ENCODE results near the gene VAMP7. TPM values are rescaled to one million over a fixed set of nuclear protein-coding genes. Genes with fewer than 3 reads are reported as not detected.

Gene VAMP7
- total RNA-seq, 2 donors from 2014 or later: 26.5 to 38.7 TPM

DNA sequence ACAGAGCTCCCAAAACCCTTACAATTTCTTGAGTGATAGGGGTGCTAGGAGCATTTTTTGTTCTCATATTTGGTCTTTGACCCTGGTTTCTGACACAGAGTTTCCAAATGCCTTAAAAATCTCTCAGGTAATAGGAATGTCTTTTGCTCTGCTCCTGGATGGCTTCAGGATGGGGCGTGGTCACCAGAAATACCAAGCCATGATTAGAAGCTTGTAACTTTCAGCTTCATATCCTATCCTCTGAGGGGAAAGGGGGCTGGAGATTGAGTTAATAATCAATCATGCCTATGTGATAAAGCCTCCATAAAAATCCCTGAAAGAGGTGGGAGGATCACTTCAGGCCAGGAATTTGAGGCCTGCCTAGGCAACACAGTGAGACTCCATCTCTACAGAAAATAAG, 81.8 kb downstream of the VAMP7 start:
- Mint-ChIP-seq H3K9me3 (peaks cover 77% of the 10 kb centered on the region), H3K4me1 (no peaks in the 10 kb centered on the region), H3K27me3 (ENCODE audit: insufficient read depth) (no peaks in the 10 kb centered on the region), H3K36me3 (ENCODE audit: low read depth) (no peaks in the 10 kb centered on the region), H3K27ac (no peak overlapping the region), H3K4me3 (no peak overlapping the region)
- no peak overlapping the region for H3K4me3 ChIP-seq (ENCODE audit: low read length)
- peaks cover 57% of the 10 kb centered on the region for H3K9me3 ChIP-seq (ENCODE audit: control insufficient read depth, low read length)
- no peak for DNase-seq
- H3K4me1 ChIP-seq (ENCODE audit: control insufficient read depth, insufficient read depth, low read length): no peaks in the 10 kb centered on the region
- 42 to 86% methylated on average over 1 of the region's 1 CpG for WGBS, 2 experiments (ENCODE audit: insufficient coverage in 1 of 2, insufficient read length in 1 of 2)
- no peak overlapping the region for H3K27ac ChIP-seq (ENCODE audit: low read depth, low read length)
- H3K9ac ChIP-seq (ENCODE audit: extremely low read depth, low read length, poor library complexity, severe bottlenecking): no peak overlapping the region
- H3K27me3 ChIP-seq (ENCODE audit: control insufficient read depth, insufficient read depth, low read length, poor library complexity, severe bottlenecking): no peaks in the 10 kb centered on the region
- H3K36me3 ChIP-seq (ENCODE audit: control insufficient read depth, insufficient read depth, low read length): no peaks in the 10 kb centered on the region
- no peak for TF ChIP-seq CTCF (conservative IDR thresholded peaks at IDR 0.05)

- peak; percentile 77 for TF ChIP-seq CTCF (conservative IDR thresholded peaks at IDR 0.05)
- H3K9me3 Mint-ChIP-seq: peaks cover 86% of the 10 kb centered on the region
- Histone ChIP-seq H3K36me3 (ENCODE audit: control insufficient read depth, insufficient read depth, low read length) (no peaks in the 10 kb centered on the region), H3K4me3 (ENCODE audit: low read length) (peak overlapping the region; percentile 30), H3K9ac (ENCODE audit: extremely low read depth, low read length, poor library complexity, severe bottlenecking) (no peak overlapping the region), H3K27ac (ENCODE audit: low read depth, low read length) (no peak overlapping the region), H3K9me3 (ENCODE audit: control insufficient read depth, low read length) (peaks cover 56% of the 10 kb centered on the region), H3K4me1 (ENCODE audit: control insufficient read depth, insufficient read depth, low read length) (no peaks in the 10 kb centered on the region), H3K27me3 (ENCODE audit: control insufficient read depth, insufficient read depth, low read length, poor library complexity, severe bottlenecking) (no peaks in the 10 kb centered on the region)
- peak; percentile 62 for DNase-seq
- H3K4me3 Mint-ChIP-seq: no peak overlapping the region
- no peaks in the 10 kb centered on the region for H3K27me3 Mint-ChIP-seq (ENCODE audit: insufficient read depth)
- WGBS, 2 experiments (ENCODE audit: insufficient coverage in 1 of 2, insufficient read length in 1 of 2): 50 to 52% methylated on average over 8 of the region's 8 CpGs
- H3K4me1 Mint-ChIP-seq: no peaks in the 10 kb centered on the region
- H3K36me3 Mint-ChIP-seq (ENCODE audit: low read depth): no peaks in the 10 kb centered on the region
- H3K27ac Mint-ChIP-seq: no peak overlapping the region
Measured at GRCh38 chrX:155966876-155967275, 85.7 kb downstream of the VAMP7 start.

GRCh38 chrX:155967653-155968325, 86.6 kb downstream of the VAMP7 start:
- H3K27me3 Mint-ChIP-seq (ENCODE audit: insufficient read depth): no peaks in the 10 kb centered on the region
- DNase-seq: no peak
- Histone ChIP-seq H3K4me1 (ENCODE audit: control insufficient read depth, insufficient read depth, low read length) (no peaks in the 10 kb centered on the region), H3K4me3 (ENCODE audit: low read length) (no peak overlapping the region), H3K27ac (ENCODE audit: low read depth, low read length) (no peak overlapping the region), H3K9ac (ENCODE audit: extremely low read depth, low read length, poor library complexity, severe bottlenecking) (no peak overlapping the region), H3K36me3 (ENCODE audit: control insufficient read depth, insufficient read depth, low read length) (no peaks in the 10 kb centered on the region), H3K27me3 (ENCODE audit: control insufficient read depth, insufficient read depth, low read length, poor library complexity, severe bottlenecking) (no peaks in the 10 kb centered on the region), H3K9me3 (ENCODE audit: control insufficient read depth, low read length) (peaks cover 52% of the 10 kb centered on the region)
- no peaks in the 10 kb centered on the region for H3K4me1 Mint-ChIP-seq
- H3K36me3 Mint-ChIP-seq (ENCODE audit: low read depth): no peaks in the 10 kb centered on the region
- no peak overlapping the region for H3K27ac Mint-ChIP-seq
- 77 to 81% methylated on average over 3 of the region's 3 CpGs for WGBS, 2 experiments (ENCODE audit: insufficient coverage in 1 of 2, insufficient read length in 1 of 2)
- TF ChIP-seq CTCF (conservative IDR thresholded peaks at IDR 0.05): no peak
- peaks cover 89% of the 10 kb centered on the region for H3K9me3 Mint-ChIP-seq
- H3K4me3 Mint-ChIP-seq: no peak overlapping the region
